GM12878 (cell line): Measurements from ENCODE around the gene COL21A1. TPM values are rescaled to one million over a fixed set of nuclear protein-coding genes. Genes with fewer than 3 reads are reported as not detected.

Source experiments
- ATAC-seq: fragments of 200-7000 bp; cut with Tn5 transposase; 3 replicates; pipeline ENCODE4 v1.9.1; 2020; ENCODE audit warnings: mild to moderate bottlenecking, moderate library complexity
- BruUV-seq: library from RNA; stranded (reverse); fragments of 400-500 nt; replicated peaks from 2 replicates; lab custom pipeline; 2021; lab: Mats Ljungman, UMichigan
- CTCF ChIA-PET: fragments of 300-600 bp; sonication (Branson Sonifier 250); formaldehyde crosslinking; extraction: SDS; loops from one replicate; lab custom pipeline; 2021; ENCODE audit warnings: inconsistent platforms; lab: Yijun Ruan, JAX
- POLR2A ChIA-PET: fragments of 350-600 bp; formaldehyde crosslinking; extraction: SDS; loops from one replicate; lab custom pipeline; 2021; ENCODE audit warnings: inconsistent platforms; lab: Charles Lee
- RAD21 ChIA-PET: fragments of 300-600 bp; sonication (Branson Sonifier 250); formaldehyde crosslinking; loops from one replicate; lab custom pipeline; 2023; ENCODE audit warnings: antibody characterized with exemption; ENCODE audit not compliant: unreplicated experiment; lab: Charles Lee
- SMC1A ChIA-PET: fragments of 300-600 bp; sonication (Branson Sonifier 250); formaldehyde crosslinking; loops from one replicate; lab custom pipeline; 2023; ENCODE audit not compliant: unreplicated experiment, uncharacterized antibody; lab: Charles Lee
- DNase-seq: peaks from one replicate; pipeline ENCODE4 v3.0.0-alpha.2; 2011; ENCODE audit warnings: low read depth, low spot score
- FAIRE-seq: peaks from 3 replicates; lab custom pipeline; 2011; peaks lifted over from hg19 to GRCh38; lab: Jason Lieb, UNC
- H2AFZ ChIP-seq: 2 replicates; pipeline ENCODE4 v1.6.0; 2011; ENCODE audit warnings: low read depth, low read length, control low read depth; ENCODE audit not compliant: control insufficient read depth
- H3K27ac ChIP-seq: 2 replicates; pipeline ENCODE4 v1.5.1; 2011; ENCODE audit warnings: control low read depth; ENCODE audit not compliant: control insufficient read depth, insufficient read depth
- H3K27me3 ChIP-seq, 2 experiments: replicated peaks in 1 of 2; 2 replicates each; pipeline versions ENCODE4 v1.6.0 to v1.6.1; 2011; ENCODE audit warnings: low read length in 1 of 2; ENCODE audit not compliant: control insufficient read depth in 2 of 2, insufficient read depth in 2 of 2
- H3K36me3 ChIP-seq, 2 experiments: 2 replicates each; pipeline ENCODE4 v1.5.1; 2011; ENCODE audit warnings: low read length in 1 of 2; ENCODE audit not compliant: control insufficient read depth in 2 of 2, insufficient read depth in 2 of 2
- H3K4me1 ChIP-seq: 2 replicates; pipeline ENCODE4 v1.6.1; 2011; ENCODE audit warnings: mild to moderate bottlenecking, low read length, moderate library complexity, mixed read lengths; ENCODE audit not compliant: control insufficient read depth, insufficient read depth
- H3K4me2 ChIP-seq: 2 replicates; pipeline ENCODE4 v1.6.0; 2011; ENCODE audit warnings: control low read depth; ENCODE audit not compliant: control insufficient read depth, insufficient read depth
- H3K4me3 ChIP-seq: fragments of 200-600 bp; sonication (generic); 2 replicates; pipeline ENCODE4 v1.5.1; 2016
- H3K79me2 ChIP-seq: 2 replicates; pipeline ENCODE4 v1.6.0; 2011; ENCODE audit warnings: low read length; ENCODE audit not compliant: control insufficient read depth, insufficient read depth
- H3K9ac ChIP-seq: 2 replicates; pipeline ENCODE4 v1.8.0; 2011; ENCODE audit warnings: low read length, control low read depth, mixed read lengths; ENCODE audit not compliant: control insufficient read depth, insufficient read depth
- H3K9me3 ChIP-seq: replicated peaks from 3 replicates; pipeline ENCODE4 v1.5.1; 2011; ENCODE audit warnings: mild to moderate bottlenecking, low read length; ENCODE audit not compliant: control insufficient read depth, insufficient read depth
- H4K20me1 ChIP-seq: 2 replicates; pipeline ENCODE4 v1.6.0; 2011; ENCODE audit not compliant: control insufficient read depth, insufficient read depth
- ELK1 ChIP-seq: IDR thresholded peaks from 2 replicates; pipeline ENCODE4 v1.6.1; 2012; ENCODE audit warnings: low read depth, low read length, improper control_type of control experiment
- IKZF2 ChIP-seq, 2 experiments: fragments of 450-650 bp; IDR thresholded peaks; 2 replicates each; pipeline ENCODE4 v1.6.1; 2017; ENCODE audit warnings: mild to moderate bottlenecking in 2 of 2, moderate library complexity in 2 of 2
- IRF4 ChIP-seq: IDR thresholded peaks from 2 replicates; pipeline ENCODE4 v1.6.1; 2011; ENCODE audit warnings: low read depth, low read length
- NFYA ChIP-seq: IDR thresholded peaks from 2 replicates; pipeline ENCODE4 v1.6.1; 2011; ENCODE audit warnings: low read depth, mild to moderate bottlenecking, low read length, improper control_type of control experiment, borderline replicate concordance
- POLR2AphosphoS5 ChIP-seq: IDR thresholded peaks from 2 replicates; pipeline ENCODE4 v1.6.1; 2011; ENCODE audit warnings: mild to moderate bottlenecking, low read length, inconsistent platforms
- RAD51 ChIP-seq: fragments of 450-650 bp; IDR thresholded peaks from 2 replicates; pipeline ENCODE4 v1.6.1; 2016; ENCODE audit warnings: moderate library complexity, mild to moderate bottlenecking, inconsistent platforms
- SKIL ChIP-seq: fragments of 450-650 bp; IDR thresholded peaks from 2 replicates; pipeline ENCODE4 v1.6.1; 2017; ENCODE audit warnings: mild to moderate bottlenecking, low read depth, inconsistent platforms; ENCODE audit not compliant: poor library complexity, severe bottlenecking
- ZNF217 ChIP-seq: fragments of 450-650 bp; IDR thresholded peaks from 2 replicates; pipeline ENCODE4 v1.6.1; 2017; ENCODE audit warnings: antibody characterized with exemption, mild to moderate bottlenecking
- WGBS: methylation state at CpG from one replicate; pipeline ENCODE4 v1.1.6; 2016; ENCODE audit warnings: low lambda C conversion rate; ENCODE audit not compliant: insufficient replicate concordance, insufficient coverage; ENCODE audit errors: missing lambda C conversion rate; 5-methylcytosine and 5-hydroxymethylcytosine counted together
- in situ Hi-C: fragments of 300-500 bp; cut with MboI; formaldehyde crosslinking; loops from 9 replicates; pipeline ENCODE4 v1.14.3; 2018; ENCODE audit warnings: mixed read lengths
- intact Hi-C: fragments of 100-400 bp; cut with micrococcal nuclease; formaldehyde crosslinking; loops from one replicate; pipeline ENCODE4 v1.14.2; 2022; ENCODE audit not compliant: unreplicated experiment
- polyA plus RNA-seq, 11 experiments: library from polyadenylated mRNA; depleted of rRNA in 4 of 11; unstranded in 6 of 11; stranded (reverse) in 5 of 11; fragments of >200 nt; fragmentation: Nextera tagmentation in 4 of 11; fragmentation: Illumina TruSeq in 1 of 11; extraction: Ambion mirVana in 4 of 11; extraction: Trizol in 1 of 11; gene quantifications; 1 replicate in 1 of 11; 2 replicates in 10 of 11; pipeline versions ENCODE4 v1.2.1 to v1.2.3, GENCODE V29; 2011 to 2016; ENCODE audit warnings: inconsistent platforms in 2 of 11, missing spikeins in 2 of 11, low read depth in 1 of 11
- total RNA-seq, 4 experiments: library from RNA; depleted of rRNA in 3 of 4; stranded (reverse); fragments of >200 nt in 3 of 4; fragmentation: Illumina TruSeq in 1 of 4; extraction: Trizol in 1 of 4; gene quantifications; 2 replicates each; pipeline versions ENCODE4 v1.2.1 to v1.2.3, GENCODE V29; 2013 to 2021

The COL21A1 gene
- total and polyA plus RNA-seq, 10 of the 15 experiments (the other 5 are each of a cell fraction or from before 2014, with no cell fraction given) = 0.10 TPM; not detected in 9

- TF ChIP-seq SKIL (no peak), IKZF2 (IDR thresholded peaks at IDR 0.05) (no peak), IRF4 (no peak), ELK1 (no peak), POLR2AphosphoS5 (no peak), RAD51 (no peak), ZNF217 (no peak)
Measured at GRCh38 chr6:56211724-56212123, 35.7 kb downstream of the COL21A1 start (continued).

- no TSS peak for BruUV-seq
- ChIA-PET SMC1A (no interaction called here), POLR2A (no interaction called here), CTCF (no interaction called here), RAD21 (no interaction called here)
- Histone ChIP-seq H3K27ac (no peak overlapping the region), H3K4me3 (no peak overlapping the region), H2AFZ (no peak overlapping the region), H3K36me3 (no peaks in the 10 kb centered on the region), H3K9ac (no peak overlapping the region), H3K4me2 (no peak overlapping the region), H4K20me1 (no peaks in the 10 kb centered on the region), H3K4me1 (no peaks in the 10 kb centered on the region), H3K27me3 (no peaks in the 10 kb centered on the region), H3K9me3 (no peaks in the 10 kb centered on the region), H3K79me2 (no peaks in the 10 kb centered on the region)
- TF ChIP-seq NFYA = no peak
- 26% methylated on average over 4 of the region's 4 CpGs for WGBS
- ATAC-seq = no peak
- no peak for FAIRE-seq
- in situ Hi-C loops = no loop called here
- no peak for DNase-seq
- intact Hi-C loops = no loop called here
Measured at GRCh38 chr6:56204134-56204533, 43.2 kb downstream of the COL21A1 start.
